Endodermal cell (in vitro differentiated cells): ENCODE data around the gene RYR2. TPM values are rescaled to one million over a fixed set of nuclear protein-coding genes. Genes with fewer than 3 reads are reported as not detected.

ENCODE experiments used
- DNase-seq: peaks from one replicate; pipeline ENCODE4 v3.0.0-alpha.2; 2017
- H3K27ac ChIP-seq: 2 replicates; pipeline ENCODE4 v1.5.1; 2013; ENCODE audit warnings: mild to moderate bottlenecking, low read depth, low read length, moderate library complexity
- H3K27me3 ChIP-seq: 2 replicates; pipeline ENCODE4 v1.6.1; 2013; ENCODE audit warnings: mild to moderate bottlenecking, low read length, moderate library complexity; ENCODE audit not compliant: insufficient read depth, control insufficient read depth, poor library complexity, severe bottlenecking
- H3K36me3 ChIP-seq: 2 replicates; pipeline ENCODE4 v1.7.0; 2013; ENCODE audit warnings: mild to moderate bottlenecking, low read length, moderate library complexity; ENCODE audit not compliant: control insufficient read depth, insufficient read depth
- H3K4me1 ChIP-seq: one replicate; pipeline ENCODE4 v1.7.0; 2013; ENCODE audit warnings: low read length; ENCODE audit not compliant: control insufficient read depth, insufficient read depth
- H3K4me3 ChIP-seq: 2 replicates; pipeline ENCODE4 v1.5.1; 2013; ENCODE audit warnings: mild to moderate bottlenecking, low read length, moderate library complexity
- H3K9ac ChIP-seq: 2 replicates; pipeline ENCODE4 v1.6.1; 2013; ENCODE audit warnings: mild to moderate bottlenecking, low read length, moderate library complexity; ENCODE audit not compliant: poor library complexity, severe bottlenecking; ENCODE audit errors: extremely low read depth
- H3K9me3 ChIP-seq: 2 replicates; pipeline ENCODE4 v1.6.1; 2013; ENCODE audit warnings: mild to moderate bottlenecking, low read length, moderate library complexity; ENCODE audit not compliant: control insufficient read depth
- H3K27ac Mint-ChIP-seq: 2 replicates; pipeline ENCODE4 v1.8.0; 2020; ENCODE audit warnings: mixed read lengths
- H3K27me3 Mint-ChIP-seq: 2 replicates; pipeline ENCODE4 v1.8.0; 2021; ENCODE audit warnings: mild to moderate bottlenecking, mixed read lengths; ENCODE audit not compliant: insufficient read depth
- H3K36me3 Mint-ChIP-seq: 2 replicates; pipeline ENCODE4 v1.8.0; 2020; ENCODE audit warnings: low read depth, mixed read lengths
- H3K4me1 Mint-ChIP-seq: 2 replicates; pipeline ENCODE4 v1.8.0; 2020; ENCODE audit warnings: mixed read lengths
- H3K4me3 Mint-ChIP-seq: 2 replicates; pipeline ENCODE4 v1.8.0; 2020; ENCODE audit warnings: mild to moderate bottlenecking, moderate library complexity, mixed read lengths
- H3K9me3 Mint-ChIP-seq: 2 replicates; pipeline ENCODE4 v1.8.0; 2020; ENCODE audit warnings: mild to moderate bottlenecking, mixed read lengths
- WGBS, 2 experiments: methylation state at CpG; one replicate each; pipeline versions ENCODE4 v1.1.5 to v1.1.7; 2013; ENCODE audit warnings: missing lambda C conversion rate in 2 of 2, mixed read lengths in 1 of 2; ENCODE audit not compliant: insufficient coverage in 1 of 2, insufficient read length in 1 of 2; 5-methylcytosine and 5-hydroxymethylcytosine counted together
- total RNA-seq, 2 donors: library from RNA; stranded (reverse); fragmentation: NEBNext Ultra II Directional in 1 of 2; extraction: Animal tissue kit (Norgen Biotek cat#: 25700) in 1 of 2; gene quantifications; 2 replicates in 1 of 2; 3 replicates in 1 of 2; pipeline ENCODE4 v1.2.1, GENCODE V29; 2021
- TF ChIP-seq, protein P1 (sequence below): fragments of 200-600 bp; sonication (generic); conservative IDR thresholded peaks from 2 replicates; pipeline ENCODE4 v1.5.0; 2021; ENCODE audit warnings: antibody characterized with exemption, mild to moderate bottlenecking

The RYR2 gene
- total RNA-seq, 2 donors from 2014 or later, result 0.95 to 2.4 TPM

GRCh38 chr1:237241038-237241437, 199.1 kb downstream of the RYR2 start:
- H3K27ac ChIP-seq, result no peak overlapping the region
- H3K9ac ChIP-seq, result no peak overlapping the region
- no peaks in the 10 kb centered on the region for H3K27me3 ChIP-seq
- H3K36me3 ChIP-seq, result no peaks in the 10 kb centered on the region
- Mint-ChIP-seq H3K4me3 (no peak overlapping the region), H3K36me3 (no peaks in the 10 kb centered on the region), H3K9me3 (no peaks in the 10 kb centered on the region), H3K4me1 (peaks cover 7% of the 10 kb centered on the region), H3K27ac (no peak overlapping the region), H3K27me3 (no peaks in the 10 kb centered on the region)
- TF ChIP-seq, protein P1, sequence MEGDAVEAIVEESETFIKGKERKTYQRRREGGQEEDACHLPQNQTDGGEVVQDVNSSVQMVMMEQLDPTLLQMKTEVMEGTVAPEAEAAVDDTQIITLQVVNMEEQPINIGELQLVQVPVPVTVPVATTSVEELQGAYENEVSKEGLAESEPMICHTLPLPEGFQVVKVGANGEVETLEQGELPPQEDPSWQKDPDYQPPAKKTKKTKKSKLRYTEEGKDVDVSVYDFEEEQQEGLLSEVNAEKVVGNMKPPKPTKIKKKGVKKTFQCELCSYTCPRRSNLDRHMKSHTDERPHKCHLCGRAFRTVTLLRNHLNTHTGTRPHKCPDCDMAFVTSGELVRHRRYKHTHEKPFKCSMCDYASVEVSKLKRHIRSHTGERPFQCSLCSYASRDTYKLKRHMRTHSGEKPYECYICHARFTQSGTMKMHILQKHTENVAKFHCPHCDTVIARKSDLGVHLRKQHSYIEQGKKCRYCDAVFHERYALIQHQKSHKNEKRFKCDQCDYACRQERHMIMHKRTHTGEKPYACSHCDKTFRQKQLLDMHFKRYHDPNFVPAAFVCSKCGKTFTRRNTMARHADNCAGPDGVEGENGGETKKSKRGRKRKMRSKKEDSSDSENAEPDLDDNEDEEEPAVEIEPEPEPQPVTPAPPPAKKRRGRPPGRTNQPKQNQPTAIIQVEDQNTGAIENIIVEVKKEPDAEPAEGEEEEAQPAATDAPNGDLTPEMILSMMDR, result no peak
- H3K4me3 ChIP-seq, result no peak overlapping the region
- H3K4me1 ChIP-seq, result no peaks in the 10 kb centered on the region
- no peaks in the 10 kb centered on the region for H3K9me3 ChIP-seq
- WGBS, 2 experiments, result 92 to 95% methylated on average over 3 of the region's 3 CpGs
- no peak for DNase-seq

DNA sequence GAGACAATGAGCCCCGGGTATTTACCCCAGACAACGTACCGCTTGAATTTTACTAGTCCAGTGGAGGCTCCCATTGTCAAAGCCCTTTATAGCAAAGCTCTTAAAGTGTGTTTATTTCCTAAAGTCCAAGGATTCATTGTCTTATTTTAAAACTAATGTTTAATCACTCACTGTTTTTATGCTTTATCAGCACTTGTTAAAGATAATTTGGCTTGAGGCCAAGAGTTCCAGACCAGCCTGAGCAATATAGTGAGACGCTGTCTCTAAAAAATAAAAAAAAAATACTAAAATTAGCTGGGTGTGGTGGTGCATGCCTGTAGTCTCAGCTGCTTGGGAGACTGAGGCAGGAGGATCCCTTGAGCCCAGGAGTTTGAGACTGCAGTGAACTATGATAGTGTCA, 202.8 kb downstream of the RYR2 start:
- 86 to 100% methylated on average over 3 to 4 of the region's 4 CpGs for WGBS, 2 experiments
- H3K4me1 ChIP-seq, result no peaks in the 10 kb centered on the region
- no peak overlapping the region for H3K4me3 ChIP-seq
- no peak overlapping the region for H3K4me3 Mint-ChIP-seq
- H3K36me3 ChIP-seq, result no peaks in the 10 kb centered on the region
- H3K9me3 Mint-ChIP-seq, result no peaks in the 10 kb centered on the region
- no peaks in the 10 kb centered on the region for H3K36me3 Mint-ChIP-seq
- TF ChIP-seq, protein P1, result no peak
- H3K27ac Mint-ChIP-seq, result no peak overlapping the region
- no peaks in the 10 kb centered on the region for H3K27me3 Mint-ChIP-seq
- H3K4me1 Mint-ChIP-seq, result peaks cover 1% of the 10 kb centered on the region
- no peaks in the 10 kb centered on the region for H3K9me3 ChIP-seq
- H3K27me3 ChIP-seq, result no peaks in the 10 kb centered on the region
- no peak for DNase-seq
- no peak overlapping the region for H3K27ac ChIP-seq
- no peak overlapping the region for H3K9ac ChIP-seq

- Histone ChIP-seq H3K27ac (no peak overlapping the region), H3K9ac (no peak overlapping the region), H3K4me3 (no peak overlapping the region), H3K4me1 (no peaks in the 10 kb centered on the region), H3K36me3 (no peaks in the 10 kb centered on the region), H3K9me3 (no peaks in the 10 kb centered on the region), H3K27me3 (no peaks in the 10 kb centered on the region)
- TF ChIP-seq, protein P1, result no peak
- Mint-ChIP-seq H3K36me3 (no peaks in the 10 kb centered on the region), H3K4me3 (no peak overlapping the region), H3K27ac (no peak overlapping the region), H3K4me1 (no peaks in the 10 kb centered on the region), H3K27me3 (no peaks in the 10 kb centered on the region), H3K9me3 (no peaks in the 10 kb centered on the region)
- no peak for DNase-seq
- 89 to 90% methylated on average over 1 of the region's 1 CpG for WGBS, 2 experiments
Measured at GRCh38 chr1:237247442-237247841, 205.5 kb downstream of the RYR2 start.
